CD4-positive, alpha-beta T cell (primary cell): Measurements from ENCODE around the gene POLR3E. TPM values are rescaled to one million over a fixed set of nuclear protein-coding genes. Genes with fewer than 3 reads are reported as not detected.

Experiments used
- ATAC-seq: fragments of 200-7000 bp; cut with Tn5 transposase; one replicate; pipeline ENCODE4 v1.10.0; 2022; ENCODE audit warnings: mild to moderate bottlenecking; ENCODE audit not compliant: poor library complexity
- CTCF ChIA-PET: fragments of 350-600 bp; sonication (Branson Sonifier 250); formaldehyde crosslinking; loops from one replicate; lab custom pipeline; 2021; ENCODE audit warnings: antibody characterized with exemption, inconsistent platforms; lab: Charles Lee
- POLR2A ChIA-PET: fragments of 350-600 bp; sonication (Branson Sonifier 250); formaldehyde crosslinking; loops from one replicate; lab custom pipeline; 2021; ENCODE audit warnings: antibody characterized with exemption, inconsistent platforms; lab: Charles Lee
- DNase-seq, 14 experiments: peaks; one replicate each; pipeline ENCODE4 v3.0.0-alpha.2; 2013 to 2020; ENCODE audit warnings: mixed read lengths in 2 of 14
- H3K27ac ChIP-seq, 2 donors: one replicate each; pipeline versions ENCODE4 v1.5.1 to v1.7.0; 2013; ENCODE audit warnings: low read length in 2 of 2, low read depth in 1 of 2, mild to moderate bottlenecking in 1 of 2
- H3K27me3 ChIP-seq, 2 experiments: 1 replicate in 1 of 2; 2 replicates in 1 of 2; pipeline versions ENCODE4 v1.6.1 to v1.7.0; 2013; ENCODE audit warnings: low read length in 2 of 2, control low read depth in 1 of 2, mild to moderate bottlenecking in 1 of 2, moderate library complexity in 1 of 2; ENCODE audit not compliant: insufficient read depth in 2 of 2, control insufficient read depth in 1 of 2
- H3K36me3 ChIP-seq: one replicate; pipeline ENCODE4 v1.6.1; 2013; ENCODE audit warnings: low read length, control low read depth; ENCODE audit not compliant: insufficient read depth
- H3K4me1 ChIP-seq: one replicate; pipeline ENCODE4 v1.6.1; 2013; ENCODE audit warnings: low read length, control low read depth; ENCODE audit not compliant: insufficient read depth
- H3K4me3 ChIP-seq: one replicate; pipeline ENCODE4 v1.5.1; 2013; ENCODE audit warnings: mild to moderate bottlenecking, low read length, moderate library complexity
- H3K9me3 ChIP-seq, 2 experiments: 1 replicate in 1 of 2; 2 replicates in 1 of 2; pipeline versions ENCODE4 v1.6.1 to v1.7.0; 2013; ENCODE audit warnings: low read length in 2 of 2, mild to moderate bottlenecking in 2 of 2, control low read depth in 1 of 2, moderate library complexity in 1 of 2; ENCODE audit not compliant: control insufficient read depth in 1 of 2, insufficient read depth in 1 of 2
- H3K27ac Mint-ChIP-seq: one replicate; pipeline ENCODE4 v1.8.0; 2020; ENCODE audit warnings: mixed read lengths
- H3K27me3 Mint-ChIP-seq: one replicate; pipeline ENCODE4 v1.8.0; 2021; ENCODE audit warnings: mixed read lengths
- H3K36me3 Mint-ChIP-seq: one replicate; pipeline ENCODE4 v1.8.0; 2021; ENCODE audit warnings: low read depth, mixed read lengths
- H3K4me1 Mint-ChIP-seq: one replicate; pipeline ENCODE4 v1.8.0; 2021; ENCODE audit warnings: low read depth, mixed read lengths
- H3K4me3 Mint-ChIP-seq: one replicate; pipeline ENCODE4 v1.8.0; 2020; ENCODE audit warnings: mild to moderate bottlenecking, mixed read lengths
- H3K9me3 Mint-ChIP-seq: one replicate; pipeline ENCODE4 v1.8.0; 2020; ENCODE audit warnings: mixed read lengths
- intact Hi-C, 2 experiments: fragments of 100-400 bp; cut with DNase I in 1 of 2; cut with micrococcal nuclease in 1 of 2; formaldehyde crosslinking; loops; one replicate each; pipeline versions ENCODE4 v1.15.1 to v1.9.0; 2023 to 2025; cut with DNase I, micrococcal nuclease
- total RNA-seq, 174 experiments: library from RNA in 2 of 174; stranded (reverse) in 2 of 174; gene quantifications; one replicate each; pipeline ENCODE4 v1.2.3 and lab custom pipeline; 2021 to 2026
- TF ChIP-seq, protein P1 (sequence below): fragments of 200-600 bp; IDR thresholded peaks from one replicate; pipeline ENCODE4 v1.8.0; 2022; ENCODE audit warnings: antibody characterized with exemption, mild to moderate bottlenecking

POLR3E gene
- total RNA-seq, 2 experiments from 2014 or later: 239 to 242 TPM

DNA sequence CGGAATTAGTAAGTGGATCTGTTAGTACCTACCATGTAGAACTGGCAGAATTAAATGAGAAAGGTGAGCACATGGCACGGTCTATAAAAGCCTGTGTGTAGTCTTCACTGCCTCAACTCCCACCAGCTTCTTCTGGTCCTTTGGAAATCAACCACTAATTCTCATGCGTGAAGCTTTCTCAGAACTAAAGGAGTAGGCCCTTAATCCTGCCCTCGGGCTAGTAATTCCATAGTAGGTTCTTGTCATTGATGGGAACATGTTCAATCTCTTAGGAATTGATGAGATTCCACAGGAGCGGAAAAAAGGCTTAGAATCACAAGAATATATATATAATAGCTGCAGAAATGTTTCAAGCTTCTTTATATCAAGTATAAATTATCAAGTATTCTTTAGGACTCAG, 55.5 kb downstream of the POLR3E start:
- Mint-ChIP-seq H3K27ac (peak overlapping the region; percentile 85), H3K4me3 (no peak overlapping the region), H3K9me3 (no peaks in the 10 kb centered on the region), H3K27me3 (no peaks in the 10 kb centered on the region), H3K36me3 (peaks cover 84% of the 10 kb centered on the region), H3K4me1 (peaks cover 59% of the 10 kb centered on the region)
- Histone ChIP-seq H3K4me1 (peaks cover 33% of the 10 kb centered on the region), H3K4me3 (no peak overlapping the region), H3K27me3 (no peaks in the 10 kb centered on the region), H3K27ac (peak overlapping the region in 1 of 2 donors; percentile 53), H3K36me3 (peaks cover 46% of the 10 kb centered on the region), H3K9me3 (no peaks in the 10 kb centered on the region)
- DNase-seq: no peak
- no peak for ATAC-seq
- ChIA-PET CTCF (interaction anchor here (1.0 kb wide), 2 partner anchors 20 to 53 kb away, joined by 3 to 5 read pairs; no protein-coding TSS in a partner anchor), POLR2A (interaction anchor here (1.3 to 11.2 kb wide), 4 partner anchors 9 to 29 kb away, joined by 3 to 327 read pairs (median 7); partner anchors contain the start of gene CDR2)
- TF ChIP-seq, protein P1, sequence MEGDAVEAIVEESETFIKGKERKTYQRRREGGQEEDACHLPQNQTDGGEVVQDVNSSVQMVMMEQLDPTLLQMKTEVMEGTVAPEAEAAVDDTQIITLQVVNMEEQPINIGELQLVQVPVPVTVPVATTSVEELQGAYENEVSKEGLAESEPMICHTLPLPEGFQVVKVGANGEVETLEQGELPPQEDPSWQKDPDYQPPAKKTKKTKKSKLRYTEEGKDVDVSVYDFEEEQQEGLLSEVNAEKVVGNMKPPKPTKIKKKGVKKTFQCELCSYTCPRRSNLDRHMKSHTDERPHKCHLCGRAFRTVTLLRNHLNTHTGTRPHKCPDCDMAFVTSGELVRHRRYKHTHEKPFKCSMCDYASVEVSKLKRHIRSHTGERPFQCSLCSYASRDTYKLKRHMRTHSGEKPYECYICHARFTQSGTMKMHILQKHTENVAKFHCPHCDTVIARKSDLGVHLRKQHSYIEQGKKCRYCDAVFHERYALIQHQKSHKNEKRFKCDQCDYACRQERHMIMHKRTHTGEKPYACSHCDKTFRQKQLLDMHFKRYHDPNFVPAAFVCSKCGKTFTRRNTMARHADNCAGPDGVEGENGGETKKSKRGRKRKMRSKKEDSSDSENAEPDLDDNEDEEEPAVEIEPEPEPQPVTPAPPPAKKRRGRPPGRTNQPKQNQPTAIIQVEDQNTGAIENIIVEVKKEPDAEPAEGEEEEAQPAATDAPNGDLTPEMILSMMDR: no peak
- intact Hi-C loops: no loop called here

DNA sequence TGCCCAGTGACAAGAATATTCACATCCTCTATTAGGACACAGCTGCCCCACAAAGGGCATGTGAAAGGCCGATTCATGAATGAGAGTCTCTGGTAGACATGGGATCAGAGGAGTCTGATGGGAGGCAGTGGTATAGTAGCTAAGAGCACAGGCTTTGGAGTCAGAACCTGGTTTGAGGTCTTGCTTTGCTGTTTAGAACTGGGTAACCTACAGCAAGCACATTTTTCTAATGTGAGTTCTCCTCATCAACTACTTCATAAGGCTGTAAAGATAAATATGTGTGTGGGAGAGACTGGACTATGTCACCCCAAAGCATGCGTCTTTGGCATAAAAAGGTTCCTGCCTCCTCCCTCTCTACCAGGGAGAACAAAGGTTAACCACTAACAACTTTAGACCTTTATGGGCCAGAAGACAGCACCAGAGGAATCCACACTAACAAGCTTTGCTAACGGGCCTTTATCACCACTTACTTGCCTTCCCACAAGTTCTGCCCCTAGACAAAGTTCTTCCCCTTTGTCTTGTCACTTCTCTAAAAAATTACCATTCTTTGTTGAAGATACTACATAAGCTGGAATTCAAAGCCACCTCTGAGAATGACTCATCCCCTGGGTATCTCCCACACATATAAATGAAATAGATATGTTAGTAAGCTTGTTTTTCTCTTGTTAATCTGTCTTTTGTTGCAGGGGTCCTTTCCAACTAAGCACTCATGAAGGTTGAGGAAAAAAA, 56.1 kb downstream of the POLR3E start:
- Histone ChIP-seq H3K27ac (peak overlapping the region; percentile 38 to 53), H3K4me3 (no peak overlapping the region), H3K27me3 (no peaks in the 10 kb centered on the region), H3K4me1 (peaks cover 38% of the 10 kb centered on the region), H3K36me3 (peaks cover 40% of the 10 kb centered on the region), H3K9me3 (no peaks in the 10 kb centered on the region)
- H3K27ac Mint-ChIP-seq: peak overlapping the region; percentile 85
- DNase-seq (peak in 5 of 14 experiments; percentile 5 to 71 (median 37)), ATAC-seq (peak; percentile 16)
- ChIA-PET CTCF (interaction anchor here (1.0 to 1.3 kb wide), 4 partner anchors 19 to 53 kb away, joined by 3 to 7 read pairs (median 4); no protein-coding TSS in a partner anchor), POLR2A (interaction anchor here (1.3 to 11.2 kb wide), 6 partner anchors 10 to 28 kb away, joined by 3 to 327 read pairs (median 6); partner anchors contain the start of gene CDR2)
- peaks cover 65% of the 10 kb centered on the region for H3K4me1 Mint-ChIP-seq
- H3K9me3 Mint-ChIP-seq: no peaks in the 10 kb centered on the region
- peak overlapping the region; percentile 39 for H3K4me3 Mint-ChIP-seq
- intact Hi-C loops: no loop called here
- TF ChIP-seq, protein P1: no peak
- H3K36me3 Mint-ChIP-seq: peaks cover 83% of the 10 kb centered on the region
- H3K27me3 Mint-ChIP-seq: no peaks in the 10 kb centered on the region

DNA sequence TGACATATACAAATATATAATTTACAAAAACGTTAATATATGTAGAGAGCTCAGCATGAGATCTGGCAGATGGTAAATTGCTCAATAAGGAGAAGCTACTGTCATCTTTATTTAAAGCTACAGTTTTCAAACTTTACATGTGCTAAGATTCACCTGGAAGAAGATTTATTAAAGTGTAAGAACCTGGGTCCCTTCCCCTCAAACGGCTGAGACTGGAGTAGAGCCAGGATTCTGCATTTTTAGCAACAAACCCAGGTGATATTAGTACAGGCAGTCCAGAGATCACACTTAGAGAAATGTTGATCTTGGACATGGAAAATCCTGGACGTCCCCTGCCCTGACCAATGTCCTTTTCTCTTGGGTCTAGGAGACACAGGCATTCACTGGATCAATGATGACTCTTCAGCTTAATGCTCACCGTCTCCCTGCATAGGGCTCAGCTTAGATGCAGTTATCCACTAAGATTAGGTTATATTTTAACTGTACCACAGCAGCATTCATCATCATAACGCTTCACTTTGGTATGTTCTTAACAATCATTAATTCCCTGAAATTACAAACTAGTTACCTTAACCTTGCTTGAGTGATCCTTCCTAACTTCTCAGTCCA, 56.8 kb downstream of the POLR3E start:
- POLR2A ChIA-PET: interaction anchor here (1.1 to 11.2 kb wide), 7 partner anchors 8 to 28 kb away, joined by 3 to 327 read pairs (median 5); partner anchors contain the start of gene CDR2
- Mint-ChIP-seq H3K36me3 (peaks cover 76% of the 10 kb centered on the region), H3K4me3 (peak overlapping the region; percentile 39), H3K27me3 (no peaks in the 10 kb centered on the region), H3K27ac (peak overlapping the region; percentile 85), H3K4me1 (peaks cover 72% of the 10 kb centered on the region), H3K9me3 (no peaks in the 10 kb centered on the region)
- Histone ChIP-seq H3K27ac (peak overlapping the region in 1 of 2 donors; percentile 46), H3K36me3 (peaks cover 33% of the 10 kb centered on the region), H3K9me3 (no peaks in the 10 kb centered on the region), H3K27me3 (no peaks in the 10 kb centered on the region), H3K4me1 (peaks cover 41% of the 10 kb centered on the region), H3K4me3 (no peak overlapping the region)
- TF ChIP-seq, protein P1: no peak
- ATAC-seq (no peak), DNase-seq (no peak)
- intact Hi-C loops: no loop called here
- CTCF ChIA-PET: interaction anchor here (1.1 to 1.3 kb wide), 2 partner anchors 20 to 33 kb away, joined by 3 to 7 read pairs; no protein-coding TSS in a partner anchor
